ENCODE results near the gene MARCHF3.

- TF ChIP-seq POLR2AphosphoS5 (IDR thresholded peaks at IDR 0.05; ENCODE audit: borderline replicate concordance, low read depth, low read length) (no peak), EZH2 (IDR thresholded peaks at IDR 0.05) (no peak)
These were observed 47.0 kb upstream of the MARCHF3 start for GRCh38 chr5:127077366-127077765.

All from SK-N-MC (cell line).